GDM1 (cell line): ENCODE data around the gene SERPINA6.
"Not testable (repeated sequence)": the region's sequence is repeated elsewhere in the genome, so short reads cannot be mapped to it uniquely, and the experiment has no call there.

ENCODE experiments used
- DNase-seq: peaks from one replicate; lab custom pipeline; 2025; lab: John Stamatoyannopoulos, UW

Gene SERPINA6

GRCh38 chr14:94328196-94328595 lies 5.1 kb upstream of the SERPINA6 start:
- DNase-seq = no peak

- DNase-seq = no peak
These were observed 1.5 kb downstream of the SERPINA6 start for GRCh38 chr14:94321421-94322271.

DNA sequence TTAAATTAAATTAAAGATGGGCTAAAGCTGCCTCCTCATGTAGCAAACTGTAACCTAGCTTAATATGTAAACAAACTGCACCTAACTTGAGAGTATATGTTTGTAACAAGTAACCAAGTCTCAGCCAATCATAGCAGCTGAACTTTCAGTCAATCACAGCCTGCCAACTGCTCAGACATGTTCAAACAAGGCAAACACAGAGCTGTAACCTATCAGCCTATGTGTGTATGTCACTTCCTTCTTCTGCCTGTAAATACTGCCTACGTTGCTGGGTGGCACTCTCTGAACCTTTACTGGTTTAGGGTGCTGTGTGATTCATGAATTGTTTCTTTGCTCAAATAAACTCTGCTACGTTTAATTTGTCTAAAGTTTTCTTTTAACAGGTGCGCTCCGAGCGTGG lies 2.9 kb downstream of the SERPINA6 start:
- DNase-seq = no peak

- no peak for DNase-seq
These were observed 5.9 kb downstream of the SERPINA6 start for GRCh38 chr14:94317259-94317658.

GRCh38 chr14:94316692-94317091 lies 6.4 kb downstream of the SERPINA6 start:
- DNase-seq = no peak

DNA sequence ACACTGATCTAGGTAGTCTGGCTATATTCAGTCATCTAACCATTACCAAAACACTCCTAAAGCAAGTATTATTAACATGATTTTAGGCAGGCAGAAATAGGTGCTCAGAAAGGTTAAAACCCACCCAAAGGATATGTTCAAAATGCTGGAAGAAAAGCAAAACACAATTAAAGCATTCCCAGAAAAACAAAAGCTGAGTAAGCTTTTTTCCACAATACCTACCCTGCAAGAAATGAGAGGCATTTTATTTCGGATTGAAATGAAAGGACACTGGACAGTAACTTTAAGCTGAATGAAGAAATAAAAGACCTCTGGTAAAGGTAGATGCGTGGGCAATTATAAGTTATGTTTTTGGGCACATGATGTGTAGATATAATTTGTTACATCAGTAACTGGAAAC lies 8.2 kb downstream of the SERPINA6 start:
- no peak for DNase-seq

GRCh38 chr14:94313991-94314655 lies 9.0 kb downstream of the SERPINA6 start:
- no peak for DNase-seq

DNA sequence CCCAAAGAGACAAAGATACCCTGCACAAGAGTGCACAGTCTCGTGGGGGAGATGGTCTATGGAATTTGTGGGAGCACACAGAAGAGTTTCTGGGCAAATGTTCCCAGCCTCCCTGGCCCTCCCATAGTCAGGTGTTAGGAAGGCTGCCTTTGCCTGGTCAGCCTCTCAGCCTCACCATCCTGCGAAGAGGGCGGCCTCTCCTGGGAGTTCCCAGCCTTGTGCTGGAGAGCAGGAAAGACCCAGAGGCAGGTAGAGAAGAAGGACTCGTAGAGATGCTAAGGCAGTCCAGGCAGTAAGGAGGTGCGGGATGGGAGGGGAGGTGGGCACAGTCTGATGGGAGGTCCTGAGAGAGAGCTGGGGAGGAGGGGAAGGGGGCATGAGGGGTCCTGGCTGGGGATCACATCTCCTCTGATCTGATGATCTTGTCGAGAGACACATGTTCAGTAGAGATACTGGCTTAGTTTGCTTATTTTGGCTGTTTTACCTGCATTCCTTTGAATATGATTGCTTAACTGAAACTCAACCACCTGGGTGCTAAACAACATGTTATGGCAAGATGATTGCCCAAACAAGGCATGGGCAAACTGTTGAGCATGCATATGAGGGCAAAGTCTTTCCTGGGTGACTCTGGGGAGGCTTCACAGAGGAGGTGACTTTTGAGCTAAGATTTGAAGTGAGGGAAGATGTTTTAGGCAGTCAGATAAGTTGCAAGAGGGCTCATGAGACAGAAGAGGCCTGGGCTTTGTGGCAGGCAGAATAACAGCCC lies 10.5 kb downstream of the SERPINA6 start:
- DNase-seq = no peak

DNA sequence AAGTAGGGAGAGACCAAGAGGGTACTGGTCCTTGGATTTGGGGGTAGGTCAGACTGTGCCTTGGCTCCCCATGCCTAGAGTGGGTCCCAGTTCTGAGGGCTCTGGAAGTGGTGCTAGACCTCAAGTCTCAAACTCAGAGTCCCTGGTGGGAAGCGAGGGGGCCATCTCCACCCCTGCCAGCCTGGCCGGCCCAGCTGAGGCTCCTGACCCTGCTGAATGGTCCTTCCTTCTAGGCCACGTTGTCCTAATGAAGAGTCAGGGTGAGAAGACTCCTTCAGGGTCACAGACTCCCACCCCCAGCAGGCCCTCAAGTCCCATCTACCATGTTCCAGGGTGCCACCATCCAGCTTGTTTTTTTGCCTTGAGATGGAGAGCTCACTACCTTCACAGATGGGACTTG lies 12.9 kb downstream of the SERPINA6 start:
- DNase-seq = no peak

- no peak for DNase-seq
These were observed 13.4 kb downstream of the SERPINA6 start for GRCh38 chr14:94309721-94310120.

DNA sequence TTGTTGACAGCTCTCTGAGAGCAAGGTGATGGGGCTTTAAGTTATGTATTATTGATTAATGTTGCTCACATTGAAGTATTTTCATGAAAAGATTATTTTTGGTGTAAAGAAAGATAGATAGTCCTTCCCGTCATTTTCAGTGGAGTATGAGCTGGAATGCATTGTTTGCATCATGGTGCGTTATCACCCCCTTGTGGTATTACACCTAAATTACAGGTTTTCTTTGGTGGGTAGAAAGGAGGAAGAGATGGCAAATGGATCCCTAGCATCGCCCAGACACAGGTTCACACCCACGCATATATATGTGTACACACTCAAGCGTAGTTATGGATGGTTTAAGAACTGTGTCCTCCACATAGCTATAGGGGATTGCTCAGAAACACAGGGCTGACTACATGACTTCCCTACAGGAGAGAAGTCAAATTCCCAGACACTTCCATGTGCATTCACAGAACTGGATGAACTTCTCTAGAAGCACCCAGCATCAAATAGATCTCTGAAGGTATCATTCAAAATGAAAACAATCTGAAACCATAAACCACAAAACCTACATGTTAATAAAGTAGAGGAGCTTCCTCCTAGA lies 15.6 kb downstream of the SERPINA6 start:
- no peak for DNase-seq

GRCh38 chr14:94306047-94306978 lies 16.8 kb downstream of the SERPINA6 start:
- no peak for DNase-seq

DNA sequence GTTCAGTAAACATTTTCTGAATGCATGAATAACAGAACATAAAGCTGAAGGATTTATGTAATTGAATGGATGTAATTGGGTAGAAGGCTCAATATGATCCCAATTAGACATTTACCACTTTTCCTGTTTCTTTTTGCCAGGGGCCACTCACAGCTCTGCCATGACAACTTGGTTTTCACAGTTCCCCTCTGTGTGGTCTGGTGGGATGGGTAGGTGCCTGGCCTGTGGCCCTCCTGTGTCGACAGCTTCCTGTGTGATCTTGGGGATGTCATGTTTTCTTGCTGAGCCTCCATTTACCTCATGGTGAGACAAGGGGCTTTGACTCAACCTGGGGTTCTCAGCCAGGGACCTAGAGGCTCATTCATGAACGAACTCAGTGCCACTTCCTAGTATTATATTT lies 17.5 kb downstream of the SERPINA6 start:
- DNase-seq = no peak

DNA sequence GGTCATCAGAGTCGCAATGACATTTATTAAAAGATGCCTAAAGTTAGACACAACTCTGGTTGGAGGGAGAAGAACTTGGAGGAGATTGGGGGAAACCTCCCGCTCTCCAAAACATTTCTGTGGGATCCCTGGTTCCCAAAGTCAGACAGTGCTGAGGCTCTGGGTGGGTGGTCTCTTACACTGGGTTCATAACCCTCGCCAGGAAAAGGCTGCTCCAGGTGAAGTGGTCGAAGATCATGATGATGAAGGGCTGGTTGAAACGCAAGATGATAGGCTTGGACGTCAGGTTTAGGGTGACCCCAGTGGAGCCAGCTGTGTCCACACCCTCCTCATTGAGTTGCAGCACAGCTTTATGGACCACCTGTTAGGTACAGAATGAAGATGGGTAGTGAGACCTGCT lies 18.9 kb downstream of the SERPINA6 start:
- no peak for DNase-seq

GRCh38 chr14:94303111-94303510 lies 20.0 kb downstream of the SERPINA6 start:
- DNase-seq = no peak

- DNase-seq = no peak
These were observed 25.0 kb downstream of the SERPINA6 start for GRCh38 chr14:94298130-94298529.

GRCh38 chr14:94296181-94296545 lies 27.0 kb downstream of the SERPINA6 start:
- DNase-seq = not testable (repeated sequence)

DNA sequence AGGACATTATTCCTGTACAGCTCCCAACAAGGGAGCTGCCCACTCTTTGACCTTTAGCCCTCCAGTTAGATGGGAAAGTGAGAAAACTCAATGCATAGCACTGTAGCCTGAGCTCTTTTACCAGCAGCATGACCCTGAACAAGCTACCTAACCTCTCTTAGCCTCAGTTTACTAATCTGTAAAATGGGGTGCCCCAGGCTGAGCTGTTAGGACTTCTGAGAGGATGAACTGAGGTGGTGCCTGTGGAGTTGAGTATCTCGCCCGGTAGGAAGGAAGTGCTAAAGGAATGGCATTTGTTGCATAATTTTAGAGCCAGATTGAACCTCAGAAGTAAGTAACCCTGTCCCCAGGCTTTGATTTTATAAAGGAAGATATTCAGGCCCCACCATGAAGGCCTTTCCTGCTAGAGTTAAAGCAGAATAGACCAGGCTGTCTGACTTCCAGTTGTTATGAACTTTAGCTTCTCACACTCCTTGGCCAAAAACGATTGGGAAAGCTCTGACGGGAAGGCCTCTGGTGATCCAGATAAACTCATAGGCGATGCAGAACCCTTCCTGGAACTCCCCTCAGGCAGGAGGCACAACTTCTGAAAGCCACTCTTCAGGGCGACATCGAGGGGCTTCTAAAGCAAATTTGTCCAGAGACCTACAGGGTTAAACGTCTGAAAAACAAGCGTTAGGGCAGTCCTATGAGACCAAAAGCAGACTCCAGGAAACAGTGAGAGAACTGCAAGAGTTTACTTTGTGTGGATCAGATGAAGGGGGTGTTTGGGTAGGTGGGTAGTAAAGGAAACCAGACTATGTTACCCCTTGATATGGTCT lies 27.6 kb downstream of the SERPINA6 start:
- DNase-seq = no peak

DNA sequence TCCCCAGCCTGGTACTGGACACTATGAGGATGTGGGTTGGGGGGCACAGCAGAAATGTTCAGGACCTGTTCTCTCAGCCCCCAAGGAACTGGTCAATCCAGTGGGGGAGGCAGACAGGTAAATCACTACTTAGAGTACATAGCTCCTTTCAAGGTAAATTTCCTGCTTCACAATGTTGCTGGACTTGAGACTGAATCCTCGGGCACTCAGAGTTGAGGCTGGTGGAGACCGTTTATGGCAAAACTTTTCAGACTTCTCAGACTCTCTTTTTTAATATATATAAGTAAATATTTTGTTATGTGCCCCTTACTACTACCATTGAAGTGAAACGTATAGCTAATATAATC lies 29.6 kb downstream of the SERPINA6 start:
- no peak for DNase-seq

DNA sequence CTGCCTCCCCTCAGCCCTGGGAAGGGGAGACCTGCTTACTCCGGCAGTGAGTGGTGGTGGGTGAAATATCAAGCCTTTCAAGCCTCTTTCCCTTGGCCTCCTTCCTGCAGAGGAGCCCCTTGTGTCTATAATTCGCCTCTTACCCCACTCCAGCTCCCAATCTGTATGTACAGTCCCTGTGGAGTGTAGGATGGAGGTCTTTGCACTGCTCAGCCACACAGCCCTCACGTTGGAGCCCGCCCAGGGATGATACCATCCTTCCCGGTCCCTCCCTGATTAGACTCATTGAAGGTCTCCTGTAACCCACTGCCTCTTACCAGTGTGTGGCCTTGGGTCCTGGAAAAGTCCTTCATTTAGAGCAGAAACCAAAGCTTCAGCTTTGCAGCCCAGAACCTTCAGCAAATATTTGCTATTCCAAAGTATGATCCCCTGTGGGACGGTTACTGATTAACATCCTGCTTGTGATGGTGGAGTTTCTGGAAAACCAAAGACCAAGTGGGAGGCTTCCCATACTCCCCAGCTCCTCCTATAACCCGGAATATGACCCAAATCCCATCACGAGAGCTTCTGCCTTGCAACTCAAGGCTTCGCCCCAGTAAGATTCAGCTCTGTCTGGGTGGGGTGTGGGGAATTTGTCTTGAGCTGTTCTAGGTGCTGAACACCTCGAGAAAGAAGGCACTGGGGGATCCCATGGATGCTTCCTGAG lies 30.1 kb downstream of the SERPINA6 start, which contains the start of gene SERPINA10:
Gene SERPINA10, minus strand, starts transcription at position 397 of the 706 bp plus-strand sequence. CDS start 2,675 bp downstream, outside the sequence.
- DNase-seq = no peak
